K562 (cell line): Measurements from ENCODE around the gene ELK4. TPM values are rescaled to one million over a fixed set of nuclear protein-coding genes. Genes with fewer than 3 reads are reported as not detected.

Source experiments
- CC2D1A ChIP-seq: fragments of 450-650 bp; IDR thresholded peaks from 2 replicates; pipeline ENCODE4 v1.6.1; 2017; ENCODE audit warnings: mild to moderate bottlenecking
- CEBPG ChIP-seq, 3 experiments: fragments of 200-800 bp in 1 of 3; sonication (Bioruptor generic) in 1 of 3; sonication (generic) in 1 of 3; formaldehyde crosslinking in 1 of 3; IDR thresholded peaks in 2 of 3; conservative IDR thresholded peaks in 1 of 3; 2 replicates each; pipeline versions ENCODE4 v1.6.1 to v1.8.0; 2016 to 2022; ENCODE audit warnings: missing compliant biosample characterization in 2 of 3, missing genetic modification characterization in 2 of 3, mild to moderate bottlenecking in 1 of 3, missing genetic modification reagents in 1 of 3
- CREB1 ChIP-seq, 2 experiments: sonication (generic) in 1 of 2; formaldehyde crosslinking in 1 of 2; IDR thresholded peaks; 2 replicates each; pipeline versions ENCODE4 v1.6.1 to v1.8.0; 2012 to 2022; ENCODE audit warnings: inconsistent platforms in 1 of 2, mild to moderate bottlenecking in 1 of 2, missing genetic modification reagents in 1 of 2, moderate library complexity in 1 of 2
- FIP1L1 ChIP-seq: fragments of 200-400 bp; formaldehyde crosslinking; IDR thresholded peaks from 2 replicates; pipeline ENCODE4 v1.6.1; 2018; ENCODE audit warnings: mild to moderate bottlenecking, low read depth, low read length; ENCODE audit not compliant: poor library complexity, severe bottlenecking
- MGA ChIP-seq: fragments of 450-650 bp; IDR thresholded peaks from 2 replicates; pipeline ENCODE4 v1.6.1; 2016; ENCODE audit warnings: mild to moderate bottlenecking, moderate library complexity
- NKRF ChIP-seq: fragments of 450-650 bp; IDR thresholded peaks from 2 replicates; pipeline ENCODE4 v1.6.1; 2016; ENCODE audit warnings: borderline replicate concordance
- STAG1 ChIP-seq: sonication (generic); formaldehyde crosslinking; IDR thresholded peaks from 2 replicates; pipeline ENCODE4 v1.5.0; 2020; ENCODE audit warnings: missing genetic modification reagents, borderline replicate concordance
- ZBTB9 ChIP-seq: fragments of 450-650 bp; formaldehyde crosslinking; IDR thresholded peaks from 2 replicates; pipeline ENCODE4 v1.4.0; 2020; ENCODE audit warnings: mild to moderate bottlenecking, moderate library complexity
- ZNF583 ChIP-seq: fragments of 250-450 bp; sonication (Bioruptor Pico); IDR thresholded peaks from 2 replicates; pipeline ENCODE4 v1.4.0; 2020
- ZNF589 ChIP-seq: fragments of 200-800 bp; sonication (Bioruptor generic); IDR thresholded peaks from 2 replicates; pipeline ENCODE4 v1.6.1; 2016; ENCODE audit warnings: low read depth, missing genetic modification characterization, missing compliant biosample characterization
- polyA plus RNA-seq, 8 experiments: library from polyadenylated mRNA; depleted of rRNA in 4 of 8; stranded (reverse) in 5 of 8; unstranded in 3 of 8; fragments of >200 nt; fragmentation: Nextera tagmentation in 2 of 8; fragmentation: Illumina TruSeq in 1 of 8; extraction: Ambion mirVana in 2 of 8; extraction: Trizol in 1 of 8; gene quantifications; 2 replicates each; pipeline versions ENCODE4 v1.2.1 to v1.2.3, GENCODE V29; 2011 to 2014; ENCODE audit warnings: inconsistent platforms in 1 of 8, missing spikeins in 1 of 8
- total RNA-seq, 7 experiments: library from RNA; depleted of rRNA in 6 of 7; stranded (reverse); fragments of >200 nt in 6 of 7; fragmentation: Illumina TruSeq in 2 of 7; extraction: Trizol in 2 of 7; gene quantifications; 2 replicates each; pipeline versions ENCODE4 v1.2.1 to v1.2.3, GENCODE V29; 2011 to 2021; ENCODE audit warnings: low replicate concordance in 1 of 7

Gene ELK4
- total and polyA plus RNA-seq, 9 of the 15 experiments (the other 6 are each of a cell fraction or from before 2014, with no cell fraction given) = 2.0 to 21.7 (median 9.2) TPM

GRCh38 chr1:205591522-205592351, 40.1 kb downstream of the ELK4 start (continued):
- TF ChIP-seq CEBPG (CRISPR knock-in tag; IDR thresholded peaks at IDR 0.05) = peak; percentile 39; the same call in 1 of the 2 replicates
- TF ChIP-seq CEBPG (tag; conservative IDR thresholded peaks at IDR 0.05 in 1 of 2, IDR thresholded peaks at IDR 0.05 in 1 of 2) = peak in 1 of 2 experiments; percentile 66; a peak in 1 of 4 replicates
- peak; percentile 79 for TF ChIP-seq ZBTB9 (CRISPR knock-in tag)
- no peak for TF ChIP-seq NKRF
- peak; percentile 46 for TF ChIP-seq FIP1L1
- TF ChIP-seq ZNF589 (CRISPR knock-in tag) = no peak
- peak; percentile 96 for TF ChIP-seq STAG1 (CRISPR knock-in tag)
- peak; percentile 49 for TF ChIP-seq MGA
- TF ChIP-seq ZNF583 = 0 out of 2 replicates have a peak, but pooled peaks have one; percentile 21
- TF ChIP-seq CREB1 (IDR thresholded peaks at IDR 0.05) = no peak
- peak; percentile 23; the same call in 1 of the 2 replicates for TF ChIP-seq CREB1 (CRISPR knock-in tag; IDR thresholded peaks at IDR 0.05)
- TF ChIP-seq CC2D1A = peak; percentile 90
